SIG-M5 (cell line): ENCODE data around the gene KCNJ11.

Experiments
- DNase-seq: peaks from one replicate; lab custom pipeline; 2025; lab: John Stamatoyannopoulos, UW

KCNJ11 gene

GRCh38 chr11:17408641-17409040 is 20.2 kb upstream of the KCNJ11 start:
- no peak for DNase-seq

- no peak for DNase-seq
Observed at GRCh38 chr11:17408026-17408425, 19.6 kb upstream of the KCNJ11 start.

GRCh38 chr11:17407575-17407974 is 19.1 kb upstream of the KCNJ11 start:
- DNase-seq: no peak

GRCh38 chr11:17406818-17407149 is 18.3 kb upstream of the KCNJ11 start:
- no peak for DNase-seq

GRCh38 chr11:17406082-17406817 is 17.8 kb upstream of the KCNJ11 start:
- DNase-seq: no peak

- DNase-seq: no peak
Observed at GRCh38 chr11:17405232-17406005, 17.0 kb upstream of the KCNJ11 start.

GRCh38 chr11:17403980-17404759 is 15.7 kb upstream of the KCNJ11 start:
- no peak for DNase-seq

- no peak for DNase-seq
Observed at GRCh38 chr11:17402486-17402885, 14.0 kb upstream of the KCNJ11 start.

- DNase-seq: no peak
Observed at GRCh38 chr11:17401841-17402240, 13.4 kb upstream of the KCNJ11 start.

- no peak for DNase-seq
Observed at GRCh38 chr11:17401316-17401715, 12.9 kb upstream of the KCNJ11 start.

GRCh38 chr11:17400048-17400775 is 11.8 kb upstream of the KCNJ11 start:
- no peak for DNase-seq

- no peak for DNase-seq
Observed at GRCh38 chr11:17399236-17399635, 10.8 kb upstream of the KCNJ11 start.

- no peak for DNase-seq
Observed at GRCh38 chr11:17397311-17398002, 9.0 kb upstream of the KCNJ11 start.

- no peak for DNase-seq
Observed at GRCh38 chr11:17396598-17397310, 8.3 kb upstream of the KCNJ11 start.

- DNase-seq: no peak
Observed at GRCh38 chr11:17395978-17396377, 7.5 kb upstream of the KCNJ11 start.

- no peak for DNase-seq
Observed at GRCh38 chr11:17395554-17395961, 7.1 kb upstream of the KCNJ11 start.

- DNase-seq: no peak
Observed at GRCh38 chr11:17394743-17395390, 6.4 kb upstream of the KCNJ11 start.

- DNase-seq: no peak
Observed at GRCh38 chr11:17393472-17393871, 5.0 kb upstream of the KCNJ11 start.

- no peak for DNase-seq
Observed at GRCh38 chr11:17392872-17393271, 4.4 kb upstream of the KCNJ11 start.
